Smooth muscle cell (in vitro differentiated cells): Measurements from ENCODE around the gene LCN15. TPM values are rescaled to one million over a fixed set of nuclear protein-coding genes. Genes with fewer than 3 reads are reported as not detected.

Experiments used
- DNase-seq: peaks from one replicate; lab custom pipeline; 2025; ENCODE audit not compliant: unreplicated experiment; lab: John Stamatoyannopoulos, UW
- H2AFZ ChIP-seq: fragments of 200-600 bp; sonication (generic); 2 replicates; pipeline ENCODE4 v1.6.0; 2016; ENCODE audit warnings: antibody characterized with exemption, low read depth, mild to moderate bottlenecking
- H3F3A ChIP-seq: fragments of 200-600 bp; sonication (generic); 2 replicates; pipeline ENCODE4 v1.6.0; 2017; ENCODE audit warnings: antibody characterized with exemption, low read depth
- H3K27ac ChIP-seq: fragments of 200-600 bp; sonication (generic); 2 replicates; pipeline ENCODE4 v1.5.1; 2016; ENCODE audit warnings: low read depth, mild to moderate bottlenecking
- H3K27me3 ChIP-seq: fragments of 200-600 bp; sonication (generic); 2 replicates; pipeline ENCODE4 v1.6.1; 2016; ENCODE audit warnings: low read depth, mild to moderate bottlenecking
- H3K36me3 ChIP-seq: fragments of 200-600 bp; sonication (generic); 2 replicates; pipeline ENCODE4 v1.5.1; 2016; ENCODE audit warnings: low read depth
- H3K4me1 ChIP-seq: fragments of 200-600 bp; sonication (generic); 2 replicates; pipeline ENCODE4 v1.5.1; 2016; ENCODE audit warnings: low read depth
- H3K4me2 ChIP-seq: fragments of 200-600 bp; sonication (generic); 2 replicates; pipeline ENCODE4 v1.6.0; 2016; ENCODE audit warnings: mild to moderate bottlenecking
- H3K4me3 ChIP-seq: fragments of 200-600 bp; sonication (generic); 2 replicates; pipeline ENCODE4 v1.5.1; 2016; ENCODE audit warnings: mild to moderate bottlenecking
- H3K79me2 ChIP-seq: fragments of 200-600 bp; sonication (generic); 2 replicates; pipeline ENCODE4 v1.6.0; 2016; ENCODE audit warnings: low read depth, mild to moderate bottlenecking
- H3K9ac ChIP-seq: fragments of 200-600 bp; sonication (generic); 2 replicates; pipeline ENCODE4 v1.6.0; 2016; ENCODE audit warnings: low read depth
- H3K9me3 ChIP-seq: fragments of 200-600 bp; sonication (generic); replicated peaks from 2 replicates; pipeline ENCODE4 v1.5.1; 2016; ENCODE audit warnings: low read depth
- H4K20me1 ChIP-seq: fragments of 200-600 bp; sonication (generic); 2 replicates; pipeline ENCODE4 v1.6.0; 2016; ENCODE audit warnings: low read depth
- WGBS: methylation state at CpG from one replicate; pipeline ENCODE4 v1.1.7; 2016; ENCODE audit warnings: low lambda C conversion rate; 5-methylcytosine and 5-hydroxymethylcytosine counted together
- polyA plus RNA-seq: library from polyadenylated mRNA; unstranded; fragments of >200 nt; fragmentation: Nextera tagmentation; extraction: Ambion mirVana; gene quantifications from 2 replicates; pipeline ENCODE4 v1.2.1, GENCODE V29; 2016
- total RNA-seq: library from RNA; depleted of rRNA; stranded (reverse); fragments of >200 nt; gene quantifications from 2 replicates; pipeline ENCODE4 v1.2.3, GENCODE V29; 2014
- TF ChIP-seq, protein P1 (sequence below): fragments of 200-600 bp; sonication (generic); IDR thresholded peaks from 2 replicates; pipeline ENCODE4 v1.5.1; 2017; ENCODE audit warnings: borderline replicate concordance, mild to moderate bottlenecking, antibody characterized with exemption; ENCODE audit not compliant: insufficient read depth, poor library complexity, severe bottlenecking

The LCN15 gene
- total and polyA plus RNA-seq, 2 experiments from 2014 or later: not detected

DNA sequence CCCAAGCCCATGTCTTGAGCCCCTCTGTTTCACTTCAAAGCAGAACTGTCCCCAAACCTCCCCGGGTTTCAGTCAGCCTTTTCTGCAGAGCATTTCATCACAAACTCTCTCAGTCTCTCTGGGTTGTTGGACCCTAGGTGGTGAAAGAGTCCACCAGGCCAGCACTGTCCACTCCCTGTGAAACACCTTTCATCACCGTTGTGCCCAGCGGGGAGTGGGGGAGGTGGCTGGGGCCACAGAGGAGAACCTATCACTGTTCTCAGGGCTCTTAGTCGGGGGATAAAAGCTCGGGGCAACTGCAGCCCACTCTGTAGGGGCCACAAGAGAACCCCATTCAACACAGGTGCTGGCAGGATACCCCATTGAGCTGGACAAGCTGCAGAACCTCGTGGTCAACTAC is 38.0 kb upstream of the LCN15 start:
- H3K27me3 ChIP-seq: no peaks in the 10 kb centered on the region
- H3K79me2 ChIP-seq: no peaks in the 10 kb centered on the region
- no peak overlapping the region for H3K9ac ChIP-seq

DNA sequence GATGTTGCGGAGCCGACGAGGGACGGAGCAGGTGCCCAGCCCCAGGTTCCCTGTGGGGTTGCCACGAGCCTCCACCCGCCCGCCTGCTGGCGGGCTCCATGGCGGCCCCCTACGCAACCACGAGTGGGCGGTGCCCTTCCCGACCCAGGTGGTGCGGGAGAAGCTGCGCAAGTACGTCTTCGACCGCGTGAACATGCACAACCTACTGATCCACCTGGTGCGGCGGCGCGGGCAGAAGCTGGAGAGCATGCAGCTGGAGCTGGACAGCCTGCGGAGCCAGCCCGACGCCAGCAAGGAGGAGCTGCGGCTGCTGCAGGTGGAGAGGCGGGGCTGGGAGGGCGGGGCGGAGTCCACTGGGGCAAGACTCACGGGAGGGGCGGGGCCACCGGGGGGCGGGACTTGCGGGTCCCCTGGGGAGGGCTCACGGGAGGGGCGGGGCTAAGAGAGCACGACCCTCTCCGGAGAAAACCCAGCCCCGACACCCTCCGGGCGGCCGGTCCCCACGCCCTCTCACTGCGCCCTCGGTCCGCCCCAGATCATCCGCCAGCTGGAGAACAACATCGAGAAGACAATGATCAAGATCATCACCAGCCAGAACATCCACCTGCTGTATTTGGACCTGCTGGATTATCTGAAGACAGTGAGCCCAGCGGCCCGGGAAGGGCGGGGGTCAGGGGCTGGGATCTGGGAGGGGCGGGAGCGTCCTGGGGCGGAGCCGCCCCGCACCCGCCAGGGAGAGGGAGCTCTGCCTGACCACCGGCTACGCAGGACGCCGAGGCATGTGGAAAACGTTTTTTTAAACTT is 35.7 kb upstream of the LCN15 start:
- Histone ChIP-seq H3K27me3 (no peaks in the 10 kb centered on the region), H3K9ac (no peak overlapping the region), H3F3A (peaks cover 16% of the 10 kb centered on the region), H3K4me2 (peak overlapping the region; percentile 95), H3K4me3 (peak overlapping the region; percentile 68), H2AFZ (no peak overlapping the region), H3K27ac (no peak overlapping the region), H3K79me2 (no peaks in the 10 kb centered on the region), H4K20me1 (no peaks in the 10 kb centered on the region), H3K36me3 (no peaks in the 10 kb centered on the region), H3K4me1 (peaks cover 28% of the 10 kb centered on the region), H3K9me3 (no peaks in the 10 kb centered on the region)
- DNase-seq: peak; percentile 59
- 1% methylated on average over 59 of the region's 63 CpGs for WGBS
- TF ChIP-seq, protein P1, sequence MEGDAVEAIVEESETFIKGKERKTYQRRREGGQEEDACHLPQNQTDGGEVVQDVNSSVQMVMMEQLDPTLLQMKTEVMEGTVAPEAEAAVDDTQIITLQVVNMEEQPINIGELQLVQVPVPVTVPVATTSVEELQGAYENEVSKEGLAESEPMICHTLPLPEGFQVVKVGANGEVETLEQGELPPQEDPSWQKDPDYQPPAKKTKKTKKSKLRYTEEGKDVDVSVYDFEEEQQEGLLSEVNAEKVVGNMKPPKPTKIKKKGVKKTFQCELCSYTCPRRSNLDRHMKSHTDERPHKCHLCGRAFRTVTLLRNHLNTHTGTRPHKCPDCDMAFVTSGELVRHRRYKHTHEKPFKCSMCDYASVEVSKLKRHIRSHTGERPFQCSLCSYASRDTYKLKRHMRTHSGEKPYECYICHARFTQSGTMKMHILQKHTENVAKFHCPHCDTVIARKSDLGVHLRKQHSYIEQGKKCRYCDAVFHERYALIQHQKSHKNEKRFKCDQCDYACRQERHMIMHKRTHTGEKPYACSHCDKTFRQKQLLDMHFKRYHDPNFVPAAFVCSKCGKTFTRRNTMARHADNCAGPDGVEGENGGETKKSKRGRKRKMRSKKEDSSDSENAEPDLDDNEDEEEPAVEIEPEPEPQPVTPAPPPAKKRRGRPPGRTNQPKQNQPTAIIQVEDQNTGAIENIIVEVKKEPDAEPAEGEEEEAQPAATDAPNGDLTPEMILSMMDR: no peak

More for the DNA sequence above, 38.0 kb upstream of the LCN15 start:
- Histone ChIP-seq H3K27ac (no peak overlapping the region), H2AFZ (no peak overlapping the region), H3K4me1 (peaks cover 23% of the 10 kb centered on the region), H3F3A (peaks cover 16% of the 10 kb centered on the region), H3K4me2 (no peak overlapping the region), H4K20me1 (no peaks in the 10 kb centered on the region), H3K9me3 (no peaks in the 10 kb centered on the region), H3K4me3 (no peak overlapping the region), H3K36me3 (no peaks in the 10 kb centered on the region)
- DNase-seq: no peak
- TF ChIP-seq, protein P1: no peak
- WGBS: 98% methylated on average over 6 of the region's 6 CpGs

DNA sequence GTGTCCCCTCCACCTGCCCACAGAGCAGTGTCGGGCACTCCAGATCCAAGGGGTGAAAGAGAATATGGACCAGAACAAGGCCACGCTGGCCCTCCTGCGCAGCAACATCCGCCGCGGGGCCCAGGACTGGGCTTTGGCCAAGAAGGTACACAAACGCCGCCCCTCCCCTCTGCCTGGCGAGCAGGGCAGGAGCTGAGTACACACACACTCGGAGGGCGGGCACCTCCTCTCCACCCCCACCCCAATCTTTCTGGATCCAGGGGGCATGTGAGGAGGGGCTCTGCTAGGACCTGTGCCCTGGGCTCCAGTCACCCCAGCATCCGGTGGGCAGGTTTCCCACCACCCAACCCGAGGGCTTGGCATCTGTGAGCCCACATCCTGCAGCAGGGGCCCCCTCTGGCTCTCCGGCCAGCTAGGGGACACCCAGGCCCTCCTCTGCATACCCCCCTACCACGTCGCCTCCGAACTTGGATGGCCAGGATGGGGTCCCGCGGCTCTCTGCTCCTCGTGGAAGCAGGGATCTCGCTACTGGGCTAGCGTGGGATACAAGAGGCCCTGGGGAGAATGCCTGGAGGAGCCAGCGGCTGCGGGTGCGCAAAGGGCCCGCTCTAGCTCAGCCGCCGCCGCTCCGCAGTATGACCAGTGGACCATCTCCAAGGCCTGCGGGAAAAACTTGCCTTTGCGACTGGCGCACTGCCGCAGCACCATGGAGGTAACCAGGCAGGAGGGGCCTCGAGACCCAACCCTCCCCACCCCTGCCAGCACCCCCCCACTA is 34.9 kb upstream of the LCN15 start:
- H3K27me3 ChIP-seq: no peaks in the 10 kb centered on the region

More for the DNA sequence above, 34.9 kb upstream of the LCN15 start:
- Histone ChIP-seq H3K4me2 (peak overlapping the region; percentile 95), H3K9me3 (no peaks in the 10 kb centered on the region), H3K36me3 (no peaks in the 10 kb centered on the region), H3K4me1 (peaks cover 28% of the 10 kb centered on the region), H4K20me1 (no peaks in the 10 kb centered on the region), H2AFZ (no peak overlapping the region), H3F3A (peaks cover 19% of the 10 kb centered on the region), H3K79me2 (no peaks in the 10 kb centered on the region), H3K4me3 (peak overlapping the region; percentile 68), H3K27ac (no peak overlapping the region), H3K9ac (no peak overlapping the region)
- no peak for DNase-seq
- 58% methylated on average over 35 of the region's 35 CpGs for WGBS
- TF ChIP-seq, protein P1: no peak
